Measurements from ENCODE around the gene OR2Z1. TPM values are rescaled to one million over a fixed set of nuclear protein-coding genes. Genes with fewer than 3 reads are reported as not detected.
"Not testable (repeated sequence)": the region's sequence is repeated elsewhere in the genome, so short reads cannot be mapped to it uniquely, and the experiment has no call there.

Gene OR2Z1
- total RNA-seq, 5 donors from 2014 or later (not counting 1 experiment from before 2014, with no cell fraction given): not detected

DNA sequence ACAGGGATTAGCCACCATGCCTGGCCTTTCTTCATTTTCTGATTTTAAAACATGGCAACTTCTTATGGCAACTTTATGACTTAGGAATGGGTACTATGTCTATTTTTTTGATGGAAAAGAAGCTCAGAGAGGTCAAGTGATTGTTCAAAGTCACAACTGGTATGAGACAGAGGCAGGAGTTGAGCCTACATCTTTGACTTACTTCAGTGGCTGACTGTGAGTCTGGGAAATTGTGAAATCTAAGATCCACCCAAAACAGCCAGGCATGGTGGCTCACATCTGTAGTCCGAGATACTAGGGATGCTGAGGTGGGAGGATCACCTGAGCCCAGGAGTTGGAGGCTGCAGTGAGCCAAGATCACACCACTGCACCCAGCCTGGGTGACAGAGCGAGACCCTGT lies 20.5 kb upstream of the OR2Z1 start:
- 100% methylated on average over 1 of the region's 2 CpGs for WGBS (ENCODE audit: insufficient coverage)
- peaks cover 16 to 61% of the 10 kb centered on the region in 2 experiments for H3K4me1 ChIP-seq (ENCODE audit: control insufficient read depth in 1 of 2, extremely low read depth in 1 of 2, insufficient read depth in 2 of 2, low read length in 2 of 2)
- CTCF ChIA-PET: no interaction called here

DNA sequence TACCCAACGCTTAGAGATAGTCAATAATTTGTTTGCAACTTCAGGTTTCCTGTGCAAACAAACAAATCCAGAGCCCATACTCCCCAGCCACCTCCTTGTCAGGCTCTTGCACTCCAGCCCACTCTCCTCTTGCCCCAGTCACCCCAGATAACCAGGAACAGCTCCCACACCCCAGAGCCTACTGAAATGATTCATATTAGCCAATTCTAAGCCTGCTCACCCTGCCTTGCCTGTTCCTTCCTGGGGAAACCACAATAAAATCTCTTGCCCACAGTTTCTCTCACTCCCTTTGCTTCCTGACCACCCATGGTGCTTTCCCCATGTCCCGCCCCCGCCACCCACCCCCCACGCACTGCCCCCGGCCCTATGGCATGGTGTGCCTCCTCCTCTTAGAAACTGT lies 19.1 kb upstream of the OR2Z1 start:
- H3K4me1 Mint-ChIP-seq: peaks cover 60 to 64% (median 63%) of the 10 kb centered on the region in 3 donors
- H3K36me3 Mint-ChIP-seq: no peaks in the 10 kb centered on the region
- H3K27me3 ChIP-seq (replicated peaks in 1 of 2; ENCODE audit: control insufficient read depth in 2 of 2, extremely low read depth in 1 of 2, insufficient read depth in 2 of 2, low read length in 1 of 2): peaks cover 0 to 8% of the 10 kb centered on the region in 2 experiments
- DNase-seq (peak in 10 of 35 experiments; percentile 1 to 49 (median 8)), ATAC-seq (replicated peaks in 1 of 4) (peak; percentile 45 to 84 (median 70))
- peak overlapping the region; percentile 84 to 85 for H3K27ac Mint-ChIP-seq
- no peaks in the 10 kb centered on the region for H3K36me3 ChIP-seq (ENCODE audit: control insufficient read depth in 2 of 2, extremely low read depth in 1 of 2, insufficient read depth in 1 of 2, low read length in 1 of 2)
- CTCF ChIA-PET: no interaction called here
- POLR2A ChIA-PET: no interaction called here
- H3K27ac ChIP-seq (ENCODE audit: low read length): peak overlapping the region; percentile 11
- no CpG with 5 or more reads among the region's 5 CpGs for WGBS (ENCODE audit: insufficient coverage)
- no peaks in the 10 kb centered on the region for H3K27me3 Mint-ChIP-seq
- no peaks in the 10 kb centered on the region for H3K9me3 Mint-ChIP-seq
- no peaks in the 10 kb centered on the region for H3K9me3 ChIP-seq
- peaks cover 18 to 61% of the 10 kb centered on the region in 2 experiments for H3K4me1 ChIP-seq (ENCODE audit: control insufficient read depth in 1 of 2, extremely low read depth in 1 of 2, insufficient read depth in 2 of 2, low read length in 2 of 2)
- H3K4me3 Mint-ChIP-seq: peak overlapping the region; percentile 37 to 83 (median 64)
- no peak overlapping the region for H3K4me3 ChIP-seq (ENCODE audit: control insufficient read depth in 1 of 2, extremely low read depth in 1 of 2, low read length in 1 of 2)

More for the DNA sequence above, 20.5 kb upstream of the OR2Z1 start:
- DNase-seq (no peak), ATAC-seq (replicated peaks in 1 of 4) (no peak)
- Histone ChIP-seq H3K9me3 (no peaks in the 10 kb centered on the region), H3K4me3 (ENCODE audit: control insufficient read depth in 1 of 2, extremely low read depth in 1 of 2, low read length in 1 of 2) (no peak overlapping the region), H3K27me3 (replicated peaks in 1 of 2; ENCODE audit: control insufficient read depth in 2 of 2, extremely low read depth in 1 of 2, insufficient read depth in 2 of 2, low read length in 1 of 2) (peaks cover 0 to 10% of the 10 kb centered on the region in 2 experiments), H3K27ac (ENCODE audit: low read length) (no peak overlapping the region), H3K36me3 (ENCODE audit: control insufficient read depth in 2 of 2, extremely low read depth in 1 of 2, insufficient read depth in 1 of 2, low read length in 1 of 2) (no peaks in the 10 kb centered on the region)
- H3K4me1 Mint-ChIP-seq: peaks cover 59 to 63% (median 62%) of the 10 kb centered on the region in 3 donors
- no peaks in the 10 kb centered on the region for H3K9me3 Mint-ChIP-seq
- POLR2A ChIA-PET: no interaction called here
- no peaks in the 10 kb centered on the region for H3K27me3 Mint-ChIP-seq
- H3K27ac Mint-ChIP-seq: peak overlapping the region in 1 of 2 donors; percentile 28
- H3K4me3 Mint-ChIP-seq: peak overlapping the region in 1 of 3 donors; percentile 83
- no peaks in the 10 kb centered on the region for H3K36me3 Mint-ChIP-seq

GRCh38 chr19:8703223-8703622 lies 18.2 kb upstream of the OR2Z1 start:
- no peaks in the 10 kb centered on the region for H3K36me3 Mint-ChIP-seq
- ChIA-PET POLR2A (no interaction called here), CTCF (no interaction called here)
- Histone ChIP-seq H3K9me3 (no peaks in the 10 kb centered on the region), H3K4me3 (ENCODE audit: control insufficient read depth in 1 of 2, extremely low read depth in 1 of 2, low read length in 1 of 2) (no peak overlapping the region), H3K36me3 (ENCODE audit: control insufficient read depth in 2 of 2, extremely low read depth in 1 of 2, insufficient read depth in 1 of 2, low read length in 1 of 2) (no peaks in the 10 kb centered on the region), H3K4me1 (ENCODE audit: control insufficient read depth in 1 of 2, extremely low read depth in 1 of 2, insufficient read depth in 2 of 2, low read length in 2 of 2) (peaks cover 18 to 58% of the 10 kb centered on the region in 2 experiments), H3K27me3 (replicated peaks in 1 of 2; ENCODE audit: control insufficient read depth in 2 of 2, extremely low read depth in 1 of 2, insufficient read depth in 2 of 2, low read length in 1 of 2) (peaks cover 0 to 2% of the 10 kb centered on the region in 2 experiments), H3K27ac (ENCODE audit: low read length) (no peak overlapping the region)
- H3K9me3 Mint-ChIP-seq: no peaks in the 10 kb centered on the region
- H3K27me3 Mint-ChIP-seq: no peaks in the 10 kb centered on the region
- ATAC-seq (replicated peaks in 1 of 4) (no peak), DNase-seq (no peak)
- 92% methylated on average over 3 of the region's 7 CpGs for WGBS (ENCODE audit: insufficient coverage)
- peaks cover 60 to 66% (median 64%) of the 10 kb centered on the region in 3 donors for H3K4me1 Mint-ChIP-seq
- peak overlapping the region; percentile 50 to 85 for H3K27ac Mint-ChIP-seq
- H3K4me3 Mint-ChIP-seq: peak overlapping the region in 1 of 3 donors; percentile 83

- H3K36me3 Mint-ChIP-seq; CTCF ChIA-PET; H3K4me3 ChIP-seq (ENCODE audit: control insufficient read depth in 1 of 2, extremely low read depth in 1 of 2, low read length in 1 of 2); H3K27me3 ChIP-seq (replicated peaks in 1 of 2; ENCODE audit: control insufficient read depth in 2 of 2, extremely low read depth in 1 of 2, insufficient read depth in 2 of 2, low read length in 1 of 2); H3K9me3 Mint-ChIP-seq; POLR2A ChIA-PET; H3K27me3 Mint-ChIP-seq; DNase-seq; H3K36me3 ChIP-seq (ENCODE audit: control insufficient read depth in 2 of 2, extremely low read depth in 1 of 2, insufficient read depth in 1 of 2, low read length in 1 of 2); H3K9me3 ChIP-seq: not testable (repeated sequence)
- H3K4me1 ChIP-seq (ENCODE audit: control insufficient read depth in 1 of 2, extremely low read depth in 1 of 2, insufficient read depth in 2 of 2, low read length in 2 of 2): peaks cover 18 to 49% of the 10 kb centered on the region in 2 experiments
- H3K4me3 Mint-ChIP-seq: peak overlapping the region in 2 of 3 donors; percentile 14 to 48
- H3K4me1 Mint-ChIP-seq: peaks cover 59 to 68% (median 66%) of the 10 kb centered on the region in 3 donors
- no CpG with 5 or more reads among the region's 3 CpGs for WGBS (ENCODE audit: insufficient coverage)
- H3K27ac Mint-ChIP-seq: peak overlapping the region; percentile 82 to 85
- peak overlapping the region; percentile 13 for H3K27ac ChIP-seq (ENCODE audit: low read length)
- ATAC-seq (replicated peaks in 1 of 4): peak; percentile 42 to 54 (median 48)
These were observed 16.1 kb upstream of the OR2Z1 start for GRCh38 chr19:8705304-8705703.

GRCh38 chr19:8705742-8706141 lies 15.7 kb upstream of the OR2Z1 start:
- no peaks in the 10 kb centered on the region for H3K9me3 Mint-ChIP-seq
- Histone ChIP-seq H3K27me3 (replicated peaks in 1 of 2; ENCODE audit: control insufficient read depth in 2 of 2, extremely low read depth in 1 of 2, insufficient read depth in 2 of 2, low read length in 1 of 2) (no peaks in the 10 kb centered on the region), H3K4me3 (ENCODE audit: control insufficient read depth in 1 of 2, extremely low read depth in 1 of 2, low read length in 1 of 2) (no peak overlapping the region), H3K36me3 (ENCODE audit: control insufficient read depth in 2 of 2, extremely low read depth in 1 of 2, insufficient read depth in 1 of 2, low read length in 1 of 2) (no peaks in the 10 kb centered on the region), H3K4me1 (ENCODE audit: control insufficient read depth in 1 of 2, extremely low read depth in 1 of 2, insufficient read depth in 2 of 2, low read length in 2 of 2) (peaks cover 18 to 46% of the 10 kb centered on the region in 2 experiments), H3K9me3 (no peaks in the 10 kb centered on the region), H3K27ac (ENCODE audit: low read length) (peak overlapping the region; percentile 13)
- no peaks in the 10 kb centered on the region for H3K36me3 Mint-ChIP-seq
- ATAC-seq (replicated peaks in 1 of 4) (peak; percentile 35 to 69 (median 55)), DNase-seq (peak in 1 of 35 experiments; percentile 9)
- peak overlapping the region; percentile 82 to 85 for H3K27ac Mint-ChIP-seq
- ChIA-PET CTCF (no interaction called here), POLR2A (no interaction called here)
- peak overlapping the region in 2 of 3 donors; percentile 14 to 48 for H3K4me3 Mint-ChIP-seq
- H3K27me3 Mint-ChIP-seq: peaks cover 0 to 2% of the 10 kb centered on the region in 2 donors
- WGBS (ENCODE audit: insufficient coverage): 16% methylated on average over 3 of the region's 5 CpGs
- H3K4me1 Mint-ChIP-seq: peaks cover 59 to 66% (median 63%) of the 10 kb centered on the region in 3 donors

DNA sequence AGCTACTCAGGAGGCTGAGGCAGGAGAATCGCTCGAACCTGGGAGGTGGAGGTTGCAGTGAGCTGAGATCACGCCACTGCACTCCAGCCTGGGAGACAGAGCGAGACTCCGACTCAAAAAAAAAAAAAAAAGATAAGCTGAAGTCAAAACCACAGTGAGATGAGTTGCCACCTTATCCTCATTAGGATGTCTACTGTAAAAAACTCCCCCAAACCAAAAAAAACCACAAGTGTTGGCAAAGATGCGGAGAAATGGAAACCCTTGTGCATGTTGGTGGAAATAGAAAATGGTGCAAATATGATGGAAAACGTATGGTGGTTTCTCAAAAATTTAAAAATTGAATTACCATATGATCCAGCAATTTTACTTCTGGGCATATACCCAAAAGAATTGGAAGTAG lies 11.1 kb upstream of the OR2Z1 start:
- POLR2A ChIA-PET; H3K4me3 ChIP-seq (ENCODE audit: control insufficient read depth in 1 of 2, extremely low read depth in 1 of 2, low read length in 1 of 2); H3K27ac ChIP-seq (ENCODE audit: low read length); DNase-seq; CTCF ChIA-PET; H3K4me1 ChIP-seq (ENCODE audit: control insufficient read depth in 1 of 2, extremely low read depth in 1 of 2, insufficient read depth in 2 of 2, low read length in 2 of 2); H3K36me3 Mint-ChIP-seq; ATAC-seq (replicated peaks in 1 of 4); H3K27me3 Mint-ChIP-seq; H3K4me3 Mint-ChIP-seq; H3K27me3 ChIP-seq (replicated peaks in 1 of 2; ENCODE audit: control insufficient read depth in 2 of 2, extremely low read depth in 1 of 2, insufficient read depth in 2 of 2, low read length in 1 of 2); H3K27ac Mint-ChIP-seq; H3K9me3 ChIP-seq; H3K36me3 ChIP-seq (ENCODE audit: control insufficient read depth in 2 of 2, extremely low read depth in 1 of 2, insufficient read depth in 1 of 2, low read length in 1 of 2): not testable (repeated sequence)
- WGBS (ENCODE audit: insufficient coverage): 100% methylated on average over 2 of the region's 7 CpGs
- peaks cover 15 to 20% (median 20%) of the 10 kb centered on the region in 3 donors for H3K4me1 Mint-ChIP-seq
- H3K9me3 Mint-ChIP-seq: peaks cover 5 to 13% (median 6%) of the 10 kb centered on the region in 3 donors
